ENCODE data around the gene DEK. TPM values are rescaled to one million over a fixed set of nuclear protein-coding genes. Genes with fewer than 3 reads are reported as not detected.

The DEK gene
- total and polyA plus RNA-seq, 9 donors = 54.1 to 143 (median 78.9) TPM

DNA sequence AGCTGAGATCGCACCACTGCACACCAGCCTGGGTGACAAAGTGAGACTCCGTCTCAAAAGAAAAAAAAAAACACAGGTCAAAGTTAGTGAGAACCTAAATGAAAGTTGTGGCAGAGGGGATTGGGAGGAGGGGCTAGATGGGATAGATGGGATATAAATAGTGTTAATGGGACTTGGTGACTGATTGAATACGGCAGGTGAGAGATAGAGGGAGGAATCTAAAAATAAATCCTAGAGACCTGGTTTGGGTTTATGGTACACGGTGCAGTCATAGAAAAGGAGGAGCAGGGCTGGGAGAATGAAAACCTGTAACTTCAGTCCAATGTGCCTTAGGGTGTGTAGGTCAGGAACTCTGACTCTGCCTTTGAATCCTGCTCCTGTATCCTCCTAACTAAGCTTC is 25.0 kb upstream of the DEK start:
- intact Hi-C loops (cut with DNase I) = no loop called here
- WGBS, 3 donors = 73 to 89% (median 84%) methylated on average over 4 of the region's 4 CpGs
- TF ChIP-seq EP300 (IDR thresholded peaks at IDR 0.05) (no peak), POLR2A (IDR thresholded peaks at IDR 0.05) (no peak)
- TF ChIP-seq, protein P1, sequence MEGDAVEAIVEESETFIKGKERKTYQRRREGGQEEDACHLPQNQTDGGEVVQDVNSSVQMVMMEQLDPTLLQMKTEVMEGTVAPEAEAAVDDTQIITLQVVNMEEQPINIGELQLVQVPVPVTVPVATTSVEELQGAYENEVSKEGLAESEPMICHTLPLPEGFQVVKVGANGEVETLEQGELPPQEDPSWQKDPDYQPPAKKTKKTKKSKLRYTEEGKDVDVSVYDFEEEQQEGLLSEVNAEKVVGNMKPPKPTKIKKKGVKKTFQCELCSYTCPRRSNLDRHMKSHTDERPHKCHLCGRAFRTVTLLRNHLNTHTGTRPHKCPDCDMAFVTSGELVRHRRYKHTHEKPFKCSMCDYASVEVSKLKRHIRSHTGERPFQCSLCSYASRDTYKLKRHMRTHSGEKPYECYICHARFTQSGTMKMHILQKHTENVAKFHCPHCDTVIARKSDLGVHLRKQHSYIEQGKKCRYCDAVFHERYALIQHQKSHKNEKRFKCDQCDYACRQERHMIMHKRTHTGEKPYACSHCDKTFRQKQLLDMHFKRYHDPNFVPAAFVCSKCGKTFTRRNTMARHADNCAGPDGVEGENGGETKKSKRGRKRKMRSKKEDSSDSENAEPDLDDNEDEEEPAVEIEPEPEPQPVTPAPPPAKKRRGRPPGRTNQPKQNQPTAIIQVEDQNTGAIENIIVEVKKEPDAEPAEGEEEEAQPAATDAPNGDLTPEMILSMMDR (IDR thresholded peaks at IDR 0.05) = no peak

DNA sequence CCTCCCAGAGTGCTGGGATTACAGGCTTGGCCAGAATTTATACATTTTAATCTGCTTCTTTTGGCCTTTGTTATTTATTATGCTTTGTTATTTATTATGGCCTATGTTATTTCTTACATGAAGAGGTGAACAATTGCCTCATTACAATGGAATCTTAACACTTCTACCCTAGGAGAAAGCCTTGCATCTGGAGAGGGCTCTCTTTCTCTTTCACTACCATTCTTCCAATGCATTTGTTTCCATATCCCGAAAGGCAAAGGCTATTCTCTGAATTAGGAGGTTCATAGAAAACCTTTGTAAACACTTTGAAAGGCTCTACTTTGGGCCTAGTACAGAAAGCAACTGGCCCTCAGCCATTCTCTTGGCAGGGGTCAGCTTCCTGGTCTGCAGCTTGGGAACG is 19.9 kb upstream of the DEK start:
- Histone ChIP-seq H3K4me3 (no peak overlapping the region), H3K4me1 (ENCODE audit: insufficient read depth) (no peaks in the 10 kb centered on the region), H3K27ac (no peak overlapping the region), H3K36me3 (no peaks in the 10 kb centered on the region), H3K27me3 (no peaks in the 10 kb centered on the region), H3K9me3 (no peaks in the 10 kb centered on the region)
- TF ChIP-seq, protein P1 (IDR thresholded peaks at IDR 0.05) = no peak
- no peak for TF ChIP-seq POLR2A (IDR thresholded peaks at IDR 0.05)
- DNase-seq = no peak
- 68 to 77% (median 72%) methylated on average over 2 of the region's 2 CpGs for WGBS, 3 donors
- intact Hi-C loops (cut with DNase I) = no loop called here

More for the DNA sequence above, 25.0 kb upstream of the DEK start:
- H3K4me3 ChIP-seq = no peak overlapping the region
- no peaks in the 10 kb centered on the region for H3K4me1 ChIP-seq (ENCODE audit: insufficient read depth)
- no peaks in the 10 kb centered on the region for H3K9me3 ChIP-seq
- H3K27me3 ChIP-seq = no peaks in the 10 kb centered on the region
- H3K27ac ChIP-seq = no peak overlapping the region
- DNase-seq = no peak
- no peaks in the 10 kb centered on the region for H3K36me3 ChIP-seq

DNA sequence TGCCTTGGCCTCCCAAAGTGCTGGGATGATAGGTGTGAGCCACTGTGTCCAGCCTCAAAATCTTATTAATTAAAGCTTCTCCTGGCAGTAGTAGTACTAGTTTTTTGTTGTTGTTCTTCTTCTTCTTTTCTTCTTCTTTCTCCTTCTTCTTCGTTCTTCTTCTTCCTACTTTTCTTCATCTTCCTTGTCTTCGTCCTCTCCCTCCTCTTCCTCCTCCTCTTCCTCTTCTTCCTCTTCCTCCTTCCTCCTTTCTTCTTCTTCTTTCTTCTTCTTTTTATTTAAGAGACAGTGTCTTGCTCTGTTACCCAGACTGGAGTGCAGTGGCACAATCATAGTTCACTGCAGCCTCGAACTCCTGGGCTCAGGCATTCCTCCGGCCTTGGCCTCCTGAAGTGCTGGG is 17.2 kb upstream of the DEK start:
- TF ChIP-seq EP300 (IDR thresholded peaks at IDR 0.05) = no peak
- TF ChIP-seq, protein P1 (IDR thresholded peaks at IDR 0.05) = no peak
- TF ChIP-seq POLR2A (IDR thresholded peaks at IDR 0.05) = no peak
- no peaks in the 10 kb centered on the region for H3K4me1 ChIP-seq (ENCODE audit: insufficient read depth)
- no peaks in the 10 kb centered on the region for H3K9me3 ChIP-seq
- no peaks in the 10 kb centered on the region for H3K36me3 ChIP-seq
- intact Hi-C loops (cut with DNase I) = no loop called here
- WGBS, 3 donors = 78 to 93% (median 90%) methylated on average over 4 of the region's 4 CpGs
- H3K4me3 ChIP-seq = no peak overlapping the region
- no peak overlapping the region for H3K27ac ChIP-seq
- no peak for DNase-seq
- no peaks in the 10 kb centered on the region for H3K27me3 ChIP-seq

DNA sequence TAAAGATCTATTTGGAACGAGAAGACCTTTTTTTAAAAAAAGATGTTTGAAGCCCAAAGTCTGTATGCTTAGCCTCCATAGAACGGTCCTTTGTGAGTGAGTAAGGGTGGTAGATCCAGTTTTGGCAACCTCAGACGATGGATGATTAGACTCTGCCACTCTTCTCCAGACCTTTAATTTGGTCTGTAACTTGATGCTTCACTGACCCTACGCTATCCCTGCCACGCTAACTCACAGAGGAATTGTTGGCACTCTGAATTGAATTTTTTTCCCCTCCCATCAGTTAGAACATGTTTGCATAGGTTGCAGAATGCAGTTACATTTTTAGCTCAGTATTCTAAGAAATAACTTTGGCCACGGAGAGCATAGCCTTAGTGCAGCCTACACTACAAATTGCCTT is 15.8 kb upstream of the DEK start:
- Histone ChIP-seq H3K9me3 (no peaks in the 10 kb centered on the region), H3K4me3 (no peak overlapping the region), H3K36me3 (no peaks in the 10 kb centered on the region), H3K27ac (no peak overlapping the region), H3K27me3 (no peaks in the 10 kb centered on the region), H3K4me1 (ENCODE audit: insufficient read depth) (no peaks in the 10 kb centered on the region)
- WGBS, 3 donors = 26 to 39% (median 33%) methylated on average over 6 of the region's 6 CpGs
- TF ChIP-seq, protein P1 (IDR thresholded peaks at IDR 0.05) = no peak
- TF ChIP-seq EP300 (IDR thresholded peaks at IDR 0.05) = no peak
- no peak for TF ChIP-seq POLR2A (IDR thresholded peaks at IDR 0.05)
- intact Hi-C loops (cut with DNase I) = no loop called here
- no peak for DNase-seq

DNA sequence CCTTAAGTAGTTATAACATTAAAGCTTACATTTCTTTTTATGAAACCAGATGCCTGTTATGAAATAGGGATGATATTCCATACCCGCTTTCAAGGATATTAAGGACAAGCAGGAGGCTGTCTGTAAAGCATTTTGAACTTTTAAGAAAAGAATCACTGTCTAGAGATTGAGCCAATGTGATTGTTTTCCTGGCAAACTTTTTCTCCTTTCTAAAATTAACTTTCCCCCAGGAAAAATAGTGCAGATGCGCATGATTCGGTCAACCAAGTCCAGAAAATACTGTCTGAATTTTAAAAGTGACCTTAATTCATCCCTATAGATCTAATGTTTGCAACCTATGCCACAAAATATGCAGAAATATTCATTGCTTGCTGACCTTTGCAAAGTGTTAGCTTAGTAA is 15.1 kb upstream of the DEK start:
- Histone ChIP-seq H3K4me3 (no peak overlapping the region), H3K4me1 (ENCODE audit: insufficient read depth) (no peaks in the 10 kb centered on the region), H3K9me3 (no peaks in the 10 kb centered on the region), H3K27me3 (no peaks in the 10 kb centered on the region), H3K36me3 (no peaks in the 10 kb centered on the region), H3K27ac (no peak overlapping the region)
- intact Hi-C loops (cut with DNase I) = no loop called here
- TF ChIP-seq POLR2A (IDR thresholded peaks at IDR 0.05) = no peak
- TF ChIP-seq, protein P1 (IDR thresholded peaks at IDR 0.05) = no peak
- TF ChIP-seq EP300 (IDR thresholded peaks at IDR 0.05) = no peak
- 65 to 67% (median 66%) methylated on average over 3 of the region's 3 CpGs for WGBS, 3 donors
- DNase-seq = no peak
